ENCODE results near the gene GDF15. TPM values are rescaled to one million over a fixed set of nuclear protein-coding genes. Genes with fewer than 3 reads are reported as not detected.
A peak's percentile ranks its signal among the peaks of the same experiment; 100 is the strongest.

The GDF15 gene
- polyA plus RNA-seq, 1 donor (not counting 4 experiments of a cell fraction or from before 2014, with no cell fraction given) = 0.31 TPM

DNA sequence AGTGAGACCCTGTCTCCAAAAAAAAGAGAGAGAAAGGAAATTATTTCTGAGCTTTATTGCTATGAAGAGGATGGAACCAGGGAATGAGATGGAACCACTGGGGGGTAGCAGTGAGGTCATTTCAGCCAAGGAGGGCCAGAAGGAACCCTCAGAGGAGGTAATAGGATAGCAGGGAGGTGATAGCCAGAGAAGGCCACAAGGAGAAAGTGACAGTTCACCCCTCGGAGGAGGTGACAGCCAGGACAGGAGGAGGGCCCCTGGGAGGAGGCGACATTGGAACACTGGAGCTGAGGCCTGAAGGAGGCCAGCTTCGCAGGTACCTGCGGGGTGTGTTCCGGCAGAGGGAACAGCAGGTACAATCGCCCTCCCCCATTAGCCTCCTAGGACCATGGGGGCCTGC is 46.2 kb upstream of the GDF15 start:
- no peak for FAIRE-seq
- H3K9me3 ChIP-seq (ENCODE audit: control insufficient read depth, low read depth, low read length) = no peaks in the 10 kb centered on the region
- peak overlapping the region; percentile 74 for H3K4me2 ChIP-seq (ENCODE audit: control insufficient read depth, extremely low read depth, insufficient read depth, low read depth, low read length)
- H2AFZ ChIP-seq (ENCODE audit: control insufficient read depth, low read length) = no peak overlapping the region
- H3K4me3 ChIP-seq (ENCODE audit: control insufficient read depth in 2 of 3, extremely low read depth in 1 of 3, insufficient read depth in 2 of 3, low read depth in 1 of 3, low read length in 3 of 3) = no peak overlapping the region
- H3K36me3 ChIP-seq (ENCODE audit: control insufficient read depth in 2 of 2, extremely low read depth in 1 of 2, insufficient read depth in 2 of 2, low read length in 2 of 2) = no peaks in the 10 kb centered on the region
- TF ChIP-seq EZH2 (IDR thresholded peaks at IDR 0.05; ENCODE audit: low read length) = no peak
- TF ChIP-seq, protein P1, sequence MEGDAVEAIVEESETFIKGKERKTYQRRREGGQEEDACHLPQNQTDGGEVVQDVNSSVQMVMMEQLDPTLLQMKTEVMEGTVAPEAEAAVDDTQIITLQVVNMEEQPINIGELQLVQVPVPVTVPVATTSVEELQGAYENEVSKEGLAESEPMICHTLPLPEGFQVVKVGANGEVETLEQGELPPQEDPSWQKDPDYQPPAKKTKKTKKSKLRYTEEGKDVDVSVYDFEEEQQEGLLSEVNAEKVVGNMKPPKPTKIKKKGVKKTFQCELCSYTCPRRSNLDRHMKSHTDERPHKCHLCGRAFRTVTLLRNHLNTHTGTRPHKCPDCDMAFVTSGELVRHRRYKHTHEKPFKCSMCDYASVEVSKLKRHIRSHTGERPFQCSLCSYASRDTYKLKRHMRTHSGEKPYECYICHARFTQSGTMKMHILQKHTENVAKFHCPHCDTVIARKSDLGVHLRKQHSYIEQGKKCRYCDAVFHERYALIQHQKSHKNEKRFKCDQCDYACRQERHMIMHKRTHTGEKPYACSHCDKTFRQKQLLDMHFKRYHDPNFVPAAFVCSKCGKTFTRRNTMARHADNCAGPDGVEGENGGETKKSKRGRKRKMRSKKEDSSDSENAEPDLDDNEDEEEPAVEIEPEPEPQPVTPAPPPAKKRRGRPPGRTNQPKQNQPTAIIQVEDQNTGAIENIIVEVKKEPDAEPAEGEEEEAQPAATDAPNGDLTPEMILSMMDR (optimal IDR thresholded peaks at IDR 0.05 in 1 of 3, IDR thresholded peaks at IDR 0.05 in 1 of 3, conservative IDR thresholded peaks at IDR 0.05 in 1 of 3; ENCODE audit: extremely low read depth in 1 of 3, insufficient read depth in 2 of 3, low read length in 3 of 3) = peak in 1 of 3 experiments; percentile 28
- H3K27ac ChIP-seq (ENCODE audit: control insufficient read depth, insufficient read depth, low read length) = no peak overlapping the region
- H4K20me1 ChIP-seq (ENCODE audit: control insufficient read depth, extremely low read depth, insufficient read depth, low read length) = no peaks in the 10 kb centered on the region
- dilution Hi-C loops (cut with MboI; ENCODE audit: extremely low pct_ligation_motif_present, low sequenced_read_pairs) = no loop called here
- no peaks in the 10 kb centered on the region for H3K27me3 ChIP-seq (ENCODE audit: control insufficient read depth, extremely low read depth, insufficient read depth, low read length)
- H3K9me1 ChIP-seq (ENCODE audit: control insufficient read depth, extremely low read depth, insufficient read depth, low read length) = no peaks in the 10 kb centered on the region
- no peak for DNase-seq (ENCODE audit: low read depth, low spot score)
- no peak overlapping the region for H3K9ac ChIP-seq (ENCODE audit: control insufficient read depth, extremely low read depth, insufficient read depth, low read length)
- H3K79me2 ChIP-seq (ENCODE audit: control insufficient read depth, insufficient read depth, low read length) = no peaks in the 10 kb centered on the region
- peaks cover 25% of the 10 kb centered on the region for H3K4me1 ChIP-seq (ENCODE audit: control insufficient read depth, extremely low read depth, insufficient read depth, low read length)

DNA sequence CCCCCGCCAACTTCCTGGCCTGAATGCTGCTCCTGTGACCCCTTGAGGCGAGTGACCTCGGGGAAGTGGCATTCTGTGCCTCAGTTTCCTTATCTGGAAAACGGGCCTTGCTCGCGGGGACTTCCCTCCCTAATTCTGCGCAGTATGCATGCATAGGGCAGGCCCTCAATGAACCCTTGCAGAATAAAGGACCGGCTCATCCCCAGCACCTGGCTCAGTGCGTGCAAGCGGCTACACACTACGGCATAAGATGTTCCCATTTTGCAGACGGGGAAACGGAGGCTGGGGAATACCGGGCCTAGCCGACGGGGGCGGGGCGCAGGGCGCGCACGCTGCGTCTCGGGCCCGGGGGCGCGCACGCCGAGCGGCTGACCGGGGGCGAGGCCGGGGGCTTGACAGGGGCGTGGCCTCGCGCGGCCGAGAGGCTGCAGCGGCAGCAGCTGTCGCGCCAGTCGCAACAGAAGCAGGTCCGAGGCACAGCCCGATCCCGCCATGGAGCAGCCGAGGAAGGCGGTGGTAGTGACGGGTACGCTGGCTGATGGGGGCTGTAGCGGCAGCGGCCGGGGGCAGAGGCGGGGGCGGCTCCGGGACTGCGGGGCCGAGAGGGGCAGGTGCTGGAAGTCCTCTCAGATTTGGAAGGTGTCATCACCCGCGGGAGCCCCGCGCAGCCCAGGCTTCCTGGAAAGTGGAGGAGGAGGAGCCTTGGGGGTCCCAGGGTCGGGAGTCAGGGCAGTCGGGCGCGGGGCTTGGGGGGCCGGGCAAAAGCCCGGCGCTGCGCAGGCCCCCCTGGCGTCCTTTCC is 45.6 kb upstream of the GDF15 start, which contains the start of gene PGPEP1:
Gene PGPEP1 (plus strand): TSS at position 409 of the 800 bp plus-strand sequence. CDS start 84 bp downstream, at position 493.
- FAIRE-seq = no peak
- peak within 1 kb of the TSS; percentile 82 for H2AFZ ChIP-seq (ENCODE audit: control insufficient read depth, low read length)

More for the DNA sequence above, 45.6 kb upstream of the GDF15 start, which contains the start of gene PGPEP1:
- H3K27ac ChIP-seq (ENCODE audit: control insufficient read depth, insufficient read depth, low read length) = no peak within 1 kb of the TSS
- H3K4me2 ChIP-seq (ENCODE audit: control insufficient read depth, extremely low read depth, insufficient read depth, low read depth, low read length) = peak within 1 kb of the TSS; percentile 74
- no peaks in the 10 kb centered on the region for H3K9me1 ChIP-seq (ENCODE audit: control insufficient read depth, extremely low read depth, insufficient read depth, low read length)
- TF ChIP-seq, protein P1 (optimal IDR thresholded peaks at IDR 0.05 in 1 of 3, IDR thresholded peaks at IDR 0.05 in 1 of 3, conservative IDR thresholded peaks at IDR 0.05 in 1 of 3; ENCODE audit: extremely low read depth in 1 of 3, insufficient read depth in 2 of 3, low read length in 3 of 3) = no peak
- TF ChIP-seq EZH2 (IDR thresholded peaks at IDR 0.05; ENCODE audit: low read length) = no peak
- no peak for DNase-seq (ENCODE audit: low read depth, low spot score)
- peak within 1 kb of the TSS; percentile 22 for H3K9ac ChIP-seq (ENCODE audit: control insufficient read depth, extremely low read depth, insufficient read depth, low read length)
- no peaks in the 10 kb centered on the region for H3K9me3 ChIP-seq (ENCODE audit: control insufficient read depth, low read depth, low read length)
- no peaks in the 10 kb centered on the region for H3K27me3 ChIP-seq (ENCODE audit: control insufficient read depth, extremely low read depth, insufficient read depth, low read length)
- dilution Hi-C loops (cut with MboI; ENCODE audit: extremely low pct_ligation_motif_present, low sequenced_read_pairs) = no loop called here
- peak within 1 kb of the TSS; percentile 44 to 73 (median 66) for H3K4me3 ChIP-seq (ENCODE audit: control insufficient read depth in 2 of 3, extremely low read depth in 1 of 3, insufficient read depth in 2 of 3, low read depth in 1 of 3, low read length in 3 of 3)
- H3K79me2 ChIP-seq (ENCODE audit: control insufficient read depth, insufficient read depth, low read length) = no peaks in the 10 kb centered on the region
- peaks cover 28% of the 10 kb centered on the region for H3K4me1 ChIP-seq (ENCODE audit: control insufficient read depth, extremely low read depth, insufficient read depth, low read length)
- H4K20me1 ChIP-seq (ENCODE audit: control insufficient read depth, extremely low read depth, insufficient read depth, low read length) = no peaks in the 10 kb centered on the region
- H3K36me3 ChIP-seq (ENCODE audit: control insufficient read depth in 2 of 2, extremely low read depth in 1 of 2, insufficient read depth in 2 of 2, low read length in 2 of 2) = no peaks in the 10 kb centered on the region

All from keratinocyte (primary cell).